ENCODE data around the gene RASD2.

GRCh38 chr22:35498026-35498800 lies 42.4 kb upstream of the RASD2 start:
- no peak for TF ChIP-seq CTCF (IDR thresholded peaks at IDR 0.05)
- no peak for TF ChIP-seq POLR2A (IDR thresholded peaks at IDR 0.05)
- no peak for TF ChIP-seq EP300 (IDR thresholded peaks at IDR 0.05)
